Peyer's patch (tissue), 4 donors: ENCODE results near the gene TPP2. TPM values are rescaled to one million over a fixed set of nuclear protein-coding genes. Genes with fewer than 3 reads are reported as not detected.

ENCODE experiments used
- DNase-seq, 3 donors: peaks; one replicate each; pipeline ENCODE4 v3.0.0-alpha.2; 2017 to 2019
- H3K27ac ChIP-seq, 4 donors: fragments of 200-600 bp; sonication (generic); one replicate each; pipeline ENCODE4 v1.5.1; 2016 to 2019
- H3K27me3 ChIP-seq, 2 donors: fragments of 200-600 bp; sonication (generic); one replicate each; pipeline ENCODE4 v1.5.1; 2019
- H3K36me3 ChIP-seq, 3 donors: fragments of 200-600 bp; sonication (generic); one replicate each; pipeline ENCODE4 v1.5.1; 2016 to 2019
- H3K4me1 ChIP-seq, 4 donors: fragments of 200-600 bp; sonication (generic); one replicate each; pipeline ENCODE4 v1.5.1; 2016 to 2019
- H3K4me3 ChIP-seq, 4 donors: fragments of 200-600 bp; sonication (generic); 1 replicate in 3 of 4; 2 replicates in 1 of 4; pipeline ENCODE4 v1.5.1; 2016 to 2019; ENCODE audit warnings: mild to moderate bottlenecking in 1 of 4
- H3K9me3 ChIP-seq, 4 donors: fragments of 200-600 bp; sonication (generic); one replicate each; pipeline ENCODE4 v1.5.1; 2016 to 2019; ENCODE audit warnings: mild to moderate bottlenecking in 1 of 4
- CTCF ChIP-seq, 6 experiments: fragments of 450-650 bp in 4 of 6; fragments of 200-600 bp in 2 of 6; sonication (generic) in 1 of 6; IDR thresholded peaks; one replicate each; pipeline ENCODE4 v1.5.1; 2017 to 2019; ENCODE audit warnings: antibody characterized with exemption in 6 of 6, mild to moderate bottlenecking in 3 of 6, moderate library complexity in 1 of 6
- POLR2A ChIP-seq, 2 donors: fragments of 450-650 bp; IDR thresholded peaks; one replicate each; pipeline ENCODE4 v1.5.1; 2017; ENCODE audit warnings: antibody characterized with exemption in 2 of 2, mild to moderate bottlenecking in 2 of 2, moderate library complexity in 2 of 2
- total RNA-seq, 4 donors: library from RNA; depleted of rRNA; stranded (reverse); fragments of >200 nt; gene quantifications; one replicate each; pipeline ENCODE4 v1.1.0, GENCODE V29; 2016

The TPP2 gene
- total RNA-seq, 4 donors from 2014 or later = 20.0 to 52.0 (median 28.6) TPM

GRCh38 chr13:102648046-102648445 lies 51.3 kb downstream of the TPP2 start:
- H3K4me1 ChIP-seq = no peaks in the 10 kb centered on the region
- peaks cover 0 to 80% (median 3%) of the 10 kb centered on the region in 3 donors for H3K36me3 ChIP-seq
- H3K27ac ChIP-seq = no peak overlapping the region
- no peak for TF ChIP-seq POLR2A (IDR thresholded peaks at IDR 0.05)
- no peak for TF ChIP-seq CTCF (IDR thresholded peaks at IDR 0.05)
- no peak overlapping the region for H3K4me3 ChIP-seq
- no peak for DNase-seq
- H3K27me3 ChIP-seq = no peaks in the 10 kb centered on the region
- no peaks in the 10 kb centered on the region for H3K9me3 ChIP-seq

- Histone ChIP-seq H3K27ac (no peak overlapping the region), H3K9me3 (no peaks in the 10 kb centered on the region), H3K4me3 (no peak overlapping the region), H3K27me3 (no peaks in the 10 kb centered on the region), H3K36me3 (peaks cover 0 to 71% (median 3%) of the 10 kb centered on the region in 3 donors), H3K4me1 (no peaks in the 10 kb centered on the region)
- no peak for DNase-seq
- TF ChIP-seq POLR2A (IDR thresholded peaks at IDR 0.05) = no peak
- TF ChIP-seq CTCF (IDR thresholded peaks at IDR 0.05) = no peak
Measured at GRCh38 chr13:102650444-102650843, 53.7 kb downstream of the TPP2 start.

GRCh38 chr13:102651392-102651791 lies 54.6 kb downstream of the TPP2 start:
- Histone ChIP-seq H3K27me3 (no peaks in the 10 kb centered on the region), H3K27ac (no peak overlapping the region), H3K4me3 (no peak overlapping the region), H3K4me1 (no peaks in the 10 kb centered on the region), H3K36me3 (peaks cover 0 to 61% (median 0%) of the 10 kb centered on the region in 3 donors), H3K9me3 (no peaks in the 10 kb centered on the region)
- no peak for TF ChIP-seq CTCF (IDR thresholded peaks at IDR 0.05)
- no peak for DNase-seq

GRCh38 chr13:102651892-102652291 lies 55.1 kb downstream of the TPP2 start:
- peaks cover 0 to 58% (median 0%) of the 10 kb centered on the region in 3 donors for H3K36me3 ChIP-seq
- TF ChIP-seq POLR2A (IDR thresholded peaks at IDR 0.05) (no peak), CTCF (IDR thresholded peaks at IDR 0.05) (no peak)
- H3K9me3 ChIP-seq = no peaks in the 10 kb centered on the region
- H3K27ac ChIP-seq = no peak overlapping the region
- no peaks in the 10 kb centered on the region for H3K27me3 ChIP-seq
- H3K4me1 ChIP-seq = no peaks in the 10 kb centered on the region
- H3K4me3 ChIP-seq = no peak overlapping the region
- DNase-seq = no peak

GRCh38 chr13:102654756-102655155 lies 58.0 kb downstream of the TPP2 start:
- TF ChIP-seq POLR2A (IDR thresholded peaks at IDR 0.05) (no peak), CTCF (IDR thresholded peaks at IDR 0.05) (no peak)
- no peaks in the 10 kb centered on the region for H3K27me3 ChIP-seq
- no peak for DNase-seq
- peaks cover 0 to 46% (median 4%) of the 10 kb centered on the region in 3 donors for H3K36me3 ChIP-seq
- H3K4me1 ChIP-seq = no peaks in the 10 kb centered on the region
- H3K4me3 ChIP-seq = no peak overlapping the region
- H3K9me3 ChIP-seq = no peaks in the 10 kb centered on the region
- no peak overlapping the region for H3K27ac ChIP-seq

- Histone ChIP-seq H3K27ac (no peak overlapping the region), H3K4me1 (no peaks in the 10 kb centered on the region), H3K4me3 (no peak overlapping the region), H3K36me3 (peaks cover 0 to 33% (median 4%) of the 10 kb centered on the region in 3 donors), H3K27me3 (no peaks in the 10 kb centered on the region), H3K9me3 (no peaks in the 10 kb centered on the region)
- DNase-seq = no peak
- TF ChIP-seq POLR2A (IDR thresholded peaks at IDR 0.05) = no peak
- peak in 3 of 6 experiments; percentile 13 to 21 (median 21) for TF ChIP-seq CTCF (IDR thresholded peaks at IDR 0.05)
Measured at GRCh38 chr13:102657630-102658029, 60.8 kb downstream of the TPP2 start.
